ENCODE measurements around the gene AGAP1. TPM values are rescaled to one million over a fixed set of nuclear protein-coding genes. Genes with fewer than 3 reads are reported as not detected.

The AGAP1 gene
- total RNA-seq, 2 donors from 2014 or later, result 19.1 to 20.8 TPM

GRCh38 chr2:235955664-235956063 lies 461.8 kb downstream of the AGAP1 start:
- TF ChIP-seq CTCF (IDR thresholded peaks at IDR 0.05), result no peak
- DNase-seq (ENCODE audit: low spot score), result no peak
- Histone ChIP-seq H3K9me3 (no peaks in the 10 kb centered on the region), H3K4me3 (no peak overlapping the region), H3K4me1 (ENCODE audit: control insufficient read depth in 1 of 2, low read depth in 2 of 2) (no peaks in the 10 kb centered on the region), H3K36me3 (no peaks in the 10 kb centered on the region), H3K27me3 (replicated peaks; ENCODE audit: insufficient read depth) (no peaks in the 10 kb centered on the region), H3K27ac (no peak overlapping the region)
- no peak for ATAC-seq (ENCODE audit: insufficient number of reproducible peaks, low FRiP score, low read depth)

GRCh38 chr2:235956281-235956970 lies 462.6 kb downstream of the AGAP1 start:
- ATAC-seq (ENCODE audit: insufficient number of reproducible peaks, low FRiP score, low read depth), result no peak
- no peaks in the 10 kb centered on the region for H3K9me3 ChIP-seq
- no peaks in the 10 kb centered on the region for H3K36me3 ChIP-seq
- H3K4me3 ChIP-seq, result no peak overlapping the region
- H3K27ac ChIP-seq, result no peak overlapping the region
- no peaks in the 10 kb centered on the region for H3K4me1 ChIP-seq (ENCODE audit: control insufficient read depth in 1 of 2, low read depth in 2 of 2)
- no peaks in the 10 kb centered on the region for H3K27me3 ChIP-seq (replicated peaks; ENCODE audit: insufficient read depth)
- TF ChIP-seq CTCF (IDR thresholded peaks at IDR 0.05), result no peak
- DNase-seq (ENCODE audit: low spot score), result no peak

GRCh38 chr2:235957251-235957650 lies 463.4 kb downstream of the AGAP1 start:
- DNase-seq (ENCODE audit: low spot score), result no peak
- no peak for TF ChIP-seq CTCF (IDR thresholded peaks at IDR 0.05)
- H3K4me3 ChIP-seq, result no peak overlapping the region
- H3K27ac ChIP-seq, result no peak overlapping the region
- ATAC-seq (ENCODE audit: insufficient number of reproducible peaks, low FRiP score, low read depth), result no peak
- H3K27me3 ChIP-seq (replicated peaks; ENCODE audit: insufficient read depth), result no peaks in the 10 kb centered on the region
- H3K4me1 ChIP-seq (ENCODE audit: control insufficient read depth in 1 of 2, low read depth in 2 of 2), result no peaks in the 10 kb centered on the region
- no peaks in the 10 kb centered on the region for H3K9me3 ChIP-seq
- H3K36me3 ChIP-seq, result no peaks in the 10 kb centered on the region

GRCh38 chr2:235958221-235958930 lies 464.5 kb downstream of the AGAP1 start:
- Histone ChIP-seq H3K27me3 (replicated peaks; ENCODE audit: insufficient read depth) (no peaks in the 10 kb centered on the region), H3K4me3 (no peak overlapping the region), H3K36me3 (no peaks in the 10 kb centered on the region), H3K4me1 (ENCODE audit: control insufficient read depth in 1 of 2, low read depth in 2 of 2) (no peaks in the 10 kb centered on the region), H3K27ac (no peak overlapping the region), H3K9me3 (no peaks in the 10 kb centered on the region)
- no peak for TF ChIP-seq CTCF (IDR thresholded peaks at IDR 0.05)
- DNase-seq (ENCODE audit: low spot score), result no peak
- no peak for ATAC-seq (ENCODE audit: insufficient number of reproducible peaks, low FRiP score, low read depth)

- no peaks in the 10 kb centered on the region for H3K9me3 ChIP-seq
- no peak for TF ChIP-seq CTCF (IDR thresholded peaks at IDR 0.05)
- H3K4me3 ChIP-seq, result no peak overlapping the region
- no peak for ATAC-seq (ENCODE audit: insufficient number of reproducible peaks, low FRiP score, low read depth)
- DNase-seq (ENCODE audit: low spot score), result no peak
- no peaks in the 10 kb centered on the region for H3K27me3 ChIP-seq (replicated peaks; ENCODE audit: insufficient read depth)
- H3K36me3 ChIP-seq, result no peaks in the 10 kb centered on the region
- no peaks in the 10 kb centered on the region for H3K4me1 ChIP-seq (ENCODE audit: control insufficient read depth in 1 of 2, low read depth in 2 of 2)
- no peak overlapping the region for H3K27ac ChIP-seq
Measured at GRCh38 chr2:235958931-235959410, 465.1 kb downstream of the AGAP1 start.

Measured in thoracic aorta (tissue), 2 donors.